Subcutaneous adipose tissue (tissue), 4 donors: ENCODE results near the gene ATP10B. TPM values are rescaled to one million over a fixed set of nuclear protein-coding genes. Genes with fewer than 3 reads are reported as not detected.

Experiments used
- total RNA-seq, 4 donors: library from RNA; depleted of rRNA; stranded (reverse); fragments of >200 nt; gene quantifications; one replicate each; pipeline ENCODE4 v1.1.0, GENCODE V29; 2016
- TF ChIP-seq, protein P1 (sequence below): fragments of 450-650 bp; IDR thresholded peaks from one replicate; pipeline ENCODE4 v1.5.1; 2016; ENCODE audit warnings: low read depth, mild to moderate bottlenecking, control low read depth, antibody characterized with exemption, moderate library complexity

The ATP10B gene
- total RNA-seq, 4 donors from 2014 or later: under 0.01 TPM; not detected in 3

DNA sequence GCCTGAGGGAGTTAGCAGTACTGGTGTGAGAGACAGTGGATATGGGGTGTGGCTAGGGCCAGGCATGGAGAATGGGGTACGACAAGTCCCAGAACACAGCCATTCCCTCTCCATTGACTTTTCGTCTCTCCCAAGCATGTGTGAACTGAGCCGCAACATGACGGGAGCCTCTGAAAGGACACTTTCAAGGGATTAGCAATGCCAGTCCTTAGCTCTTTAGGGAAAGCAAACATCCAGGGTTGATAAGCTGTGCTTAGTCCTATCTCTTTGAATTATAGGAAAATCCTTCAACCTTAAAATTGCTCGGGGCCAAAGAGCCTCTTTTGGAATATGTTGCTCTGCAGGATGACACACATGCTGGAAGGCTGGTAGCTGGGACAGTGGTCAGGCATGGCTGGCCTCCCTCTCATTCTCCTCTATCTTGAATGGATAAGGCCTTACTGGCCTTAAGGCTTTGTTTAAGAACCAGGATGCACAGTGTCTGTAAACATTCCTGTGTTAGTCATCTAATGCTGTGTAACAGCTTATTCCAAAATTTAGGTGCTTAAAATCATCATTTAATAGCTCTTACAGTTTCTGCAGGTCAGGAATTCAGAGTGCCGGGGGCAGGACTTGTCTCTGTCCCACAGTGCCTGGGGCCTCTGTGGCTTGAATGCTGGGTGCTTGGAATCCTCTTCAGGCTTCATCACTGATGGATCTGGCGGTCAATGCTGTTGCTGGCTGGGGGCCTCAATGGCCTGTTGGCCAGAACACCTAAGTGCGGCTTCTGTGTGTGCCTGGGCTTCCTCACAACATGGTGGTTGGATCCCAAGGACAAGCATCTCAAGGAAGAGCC, 335.1 kb downstream of the ATP10B start:
- TF ChIP-seq, protein P1, sequence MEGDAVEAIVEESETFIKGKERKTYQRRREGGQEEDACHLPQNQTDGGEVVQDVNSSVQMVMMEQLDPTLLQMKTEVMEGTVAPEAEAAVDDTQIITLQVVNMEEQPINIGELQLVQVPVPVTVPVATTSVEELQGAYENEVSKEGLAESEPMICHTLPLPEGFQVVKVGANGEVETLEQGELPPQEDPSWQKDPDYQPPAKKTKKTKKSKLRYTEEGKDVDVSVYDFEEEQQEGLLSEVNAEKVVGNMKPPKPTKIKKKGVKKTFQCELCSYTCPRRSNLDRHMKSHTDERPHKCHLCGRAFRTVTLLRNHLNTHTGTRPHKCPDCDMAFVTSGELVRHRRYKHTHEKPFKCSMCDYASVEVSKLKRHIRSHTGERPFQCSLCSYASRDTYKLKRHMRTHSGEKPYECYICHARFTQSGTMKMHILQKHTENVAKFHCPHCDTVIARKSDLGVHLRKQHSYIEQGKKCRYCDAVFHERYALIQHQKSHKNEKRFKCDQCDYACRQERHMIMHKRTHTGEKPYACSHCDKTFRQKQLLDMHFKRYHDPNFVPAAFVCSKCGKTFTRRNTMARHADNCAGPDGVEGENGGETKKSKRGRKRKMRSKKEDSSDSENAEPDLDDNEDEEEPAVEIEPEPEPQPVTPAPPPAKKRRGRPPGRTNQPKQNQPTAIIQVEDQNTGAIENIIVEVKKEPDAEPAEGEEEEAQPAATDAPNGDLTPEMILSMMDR: no peak

DNA sequence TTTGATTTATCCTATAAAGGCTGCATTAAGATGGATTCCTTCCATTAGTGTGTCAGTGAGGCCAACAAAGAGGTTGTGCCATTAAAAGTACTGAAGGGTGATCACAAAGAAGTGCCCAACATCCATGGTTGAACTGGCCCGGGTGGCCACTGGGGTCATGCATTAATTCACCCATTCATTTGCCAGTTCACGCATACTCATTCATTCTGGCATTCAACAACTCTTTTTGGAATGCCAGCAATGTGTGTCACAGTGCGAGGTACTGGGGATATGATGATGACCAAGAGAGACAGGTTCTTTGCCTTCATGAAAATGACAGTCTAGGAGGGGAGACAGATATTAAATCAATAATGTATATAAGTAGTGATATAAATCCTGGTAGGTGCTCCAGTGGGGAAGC, 337.1 kb downstream of the ATP10B start:
- TF ChIP-seq, protein P1: no peak

DNA sequence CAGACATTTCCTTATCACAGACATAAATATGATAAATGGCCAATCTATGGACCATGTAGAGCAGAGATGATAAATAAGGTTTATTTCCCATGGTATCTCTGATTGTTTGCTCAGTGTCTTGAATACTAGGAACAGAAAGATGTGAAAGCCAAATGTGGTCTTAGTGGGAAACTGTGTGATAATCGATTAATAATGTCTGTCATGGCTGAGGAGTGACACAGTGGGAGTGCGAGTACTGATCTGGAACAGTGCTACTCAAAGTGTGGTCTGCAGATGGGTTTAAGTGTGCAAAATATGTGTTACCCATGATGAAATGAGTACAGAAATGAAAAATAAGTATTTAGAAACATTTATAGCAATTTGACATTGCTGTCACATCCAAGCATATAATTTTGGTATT, 337.8 kb downstream of the ATP10B start:
- TF ChIP-seq, protein P1: no peak

DNA sequence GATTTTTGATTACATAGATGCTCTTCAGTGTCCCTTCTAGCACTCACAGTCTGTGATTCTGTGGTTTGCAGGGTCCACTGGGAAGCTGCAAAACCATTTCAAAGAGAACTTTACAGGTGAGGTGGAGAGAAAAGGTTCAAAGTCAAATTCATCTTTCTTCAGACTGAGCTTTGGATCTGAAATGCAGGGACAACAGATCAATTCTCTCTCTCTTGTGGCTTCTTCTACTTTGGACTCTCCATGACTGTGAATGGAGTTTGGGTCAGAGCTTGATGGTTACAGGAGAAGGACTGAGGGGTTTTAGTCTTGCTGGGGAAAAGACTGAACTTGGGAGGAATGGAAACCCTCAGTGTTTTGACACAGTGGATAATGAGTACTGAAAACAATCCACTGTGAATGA, 338.5 kb downstream of the ATP10B start:
- TF ChIP-seq, protein P1: no peak
